Prostate gland (tissue), 2 donors: ENCODE results near the gene TOMM70. TPM values are rescaled to one million over a fixed set of nuclear protein-coding genes. Genes with fewer than 3 reads are reported as not detected.

Experiments
- DNase-seq: peaks from one replicate; pipeline ENCODE4 v3.0.0-alpha.2; 2019; ENCODE audit warnings: low spot score
- H3K27ac ChIP-seq, 2 donors: fragments of 200-600 bp; sonication (generic); 2 replicates each; pipeline ENCODE4 v1.5.1; 2017 to 2019
- H3K27me3 ChIP-seq: fragments of 200-600 bp; sonication (generic); replicated peaks from 2 replicates; pipeline ENCODE4 v1.5.1; 2019; ENCODE audit not compliant: insufficient read depth
- H3K36me3 ChIP-seq, 2 donors: fragments of 200-600 bp; sonication (generic); 1 replicate in 1 of 2; 2 replicates in 1 of 2; pipeline versions ENCODE4 v1.5.1 to v1.8.1; 2017 to 2019
- H3K4me1 ChIP-seq: fragments of 200-600 bp; sonication (generic); replicated peaks from 2 replicates; pipeline ENCODE4 v1.5.1; 2019
- H3K4me3 ChIP-seq, 2 donors: fragments of 200-600 bp; sonication (generic); 2 replicates each; pipeline ENCODE4 v1.5.1; 2017 to 2019
- H3K9me3 ChIP-seq: fragments of 200-600 bp; sonication (generic); 2 replicates; pipeline ENCODE4 v1.5.1; 2017
- CTCF ChIP-seq, 4 experiments: fragments of 200-600 bp in 2 of 4; fragments of 450-650 bp in 2 of 4; sonication (generic) in 2 of 4; IDR thresholded peaks; 1 replicate in 3 of 4; 2 replicates in 1 of 4; pipeline ENCODE4 v1.5.1; 2016 to 2019; ENCODE audit warnings: antibody characterized with exemption in 4 of 4, mild to moderate bottlenecking in 2 of 4, moderate library complexity in 2 of 4
- POLR2A ChIP-seq: fragments of 450-650 bp; IDR thresholded peaks from one replicate; pipeline ENCODE4 v1.6.1; 2016; ENCODE audit warnings: antibody characterized with exemption, mild to moderate bottlenecking
- POLR2AphosphoS5 ChIP-seq: sonication (generic); formaldehyde crosslinking; IDR thresholded peaks from one replicate; pipeline ENCODE4 v1.6.1; 2017; ENCODE audit warnings: antibody characterized with exemption
- WGBS: methylation state at CpG from one replicate; pipeline ENCODE4 v1.1.5; 2018; 5-methylcytosine and 5-hydroxymethylcytosine counted together
- intact Hi-C: fragments of 100-400 bp; cut with DNase I; formaldehyde crosslinking; loops from one replicate; pipeline ENCODE4 v1.14.2; 2022
- total RNA-seq, 2 donors: library from RNA; depleted of rRNA; stranded (reverse); fragments of >200 nt; gene quantifications; one replicate each; pipeline ENCODE4 v1.1.0, GENCODE V29; 2016

Gene TOMM70
- total RNA-seq, 2 donors from 2014 or later: 34.0 to 36.1 TPM

- 95% methylated on average over 2 of the region's 2 CpGs for WGBS
- Histone ChIP-seq H3K36me3 (no peaks in the 10 kb centered on the region), H3K4me1 (no peaks in the 10 kb centered on the region), H3K27ac (no peak overlapping the region), H3K4me3 (no peak overlapping the region), H3K27me3 (no peaks in the 10 kb centered on the region), H3K9me3 (no peaks in the 10 kb centered on the region)
- TF ChIP-seq POLR2A (no peak), CTCF (IDR thresholded peaks at IDR 0.05) (no peak), POLR2AphosphoS5 (no peak)
- DNase-seq: no peak
- intact Hi-C loops: no loop called here
Observed at GRCh38 chr3:100411091-100411982, 10.4 kb upstream of the TOMM70 start.

- 98% methylated on average over 4 of the region's 4 CpGs for WGBS
- Histone ChIP-seq H3K27me3 (no peaks in the 10 kb centered on the region), H3K9me3 (no peaks in the 10 kb centered on the region), H3K4me1 (no peaks in the 10 kb centered on the region), H3K36me3 (no peaks in the 10 kb centered on the region), H3K4me3 (no peak overlapping the region), H3K27ac (no peak overlapping the region)
- DNase-seq: no peak
- TF ChIP-seq POLR2A (no peak), POLR2AphosphoS5 (no peak), CTCF (IDR thresholded peaks at IDR 0.05) (no peak)
- intact Hi-C loops: loop anchor here (10.0 kb wide), 1 partner anchor 73 kb away; the partner anchor contains the start of gene NIT2
Observed at GRCh38 chr3:100407977-100408532, 7.2 kb upstream of the TOMM70 start.

GRCh38 chr3:100407164-100407563, 6.3 kb upstream of the TOMM70 start:
- WGBS: 75% methylated on average over 2 of the region's 2 CpGs
- intact Hi-C loops: loop anchor here (10.0 kb wide), 1 partner anchor 72 kb away; the partner anchor contains the start of gene NIT2
- no peak for TF ChIP-seq CTCF (IDR thresholded peaks at IDR 0.05)
- TF ChIP-seq POLR2A: no peak
- no peak for TF ChIP-seq POLR2AphosphoS5
- no peaks in the 10 kb centered on the region for H3K9me3 ChIP-seq
- H3K27me3 ChIP-seq: no peaks in the 10 kb centered on the region
- DNase-seq: no peak
- no peak overlapping the region for H3K4me3 ChIP-seq
- no peak overlapping the region for H3K27ac ChIP-seq
- H3K4me1 ChIP-seq: no peaks in the 10 kb centered on the region
- H3K36me3 ChIP-seq: no peaks in the 10 kb centered on the region

GRCh38 chr3:100404250-100404548, 3.3 kb upstream of the TOMM70 start:
- DNase-seq: no peak
- Histone ChIP-seq H3K36me3 (no peaks in the 10 kb centered on the region), H3K27me3 (no peaks in the 10 kb centered on the region), H3K9me3 (no peaks in the 10 kb centered on the region), H3K4me3 (no peak overlapping the region), H3K4me1 (no peaks in the 10 kb centered on the region), H3K27ac (no peak overlapping the region)
- intact Hi-C loops: loop anchor here (10.0 kb wide), 1 partner anchor 69 kb away; the partner anchor contains the start of gene NIT2
- 96% methylated on average over 1 of the region's 1 CpG for WGBS
- TF ChIP-seq CTCF (IDR thresholded peaks at IDR 0.05): no peak
- no peak for TF ChIP-seq POLR2AphosphoS5
- no peak for TF ChIP-seq POLR2A
